Nephron progenitor cell (in vitro differentiated cells): ENCODE results near the gene TNFRSF14.

Experiments used
- DNase-seq: peaks from one replicate; pipeline ENCODE4 v3.0.0; 2021
- H3K27ac Mint-ChIP-seq: 2 replicates; pipeline ENCODE4 v1.8.0; 2021; ENCODE audit warnings: mild to moderate bottlenecking, moderate library complexity, mixed read lengths
- H3K27me3 Mint-ChIP-seq: 2 replicates; pipeline ENCODE4 v1.8.0; 2021; ENCODE audit warnings: mild to moderate bottlenecking, low read depth, mixed read lengths; ENCODE audit not compliant: poor library complexity
- H3K36me3 Mint-ChIP-seq: 2 replicates; pipeline ENCODE4 v1.8.0; 2021; ENCODE audit warnings: low read depth, mixed read lengths
- H3K4me1 Mint-ChIP-seq: 2 replicates; pipeline ENCODE4 v1.8.0; 2021; ENCODE audit warnings: mixed read lengths
- H3K4me3 Mint-ChIP-seq: 2 replicates; pipeline ENCODE4 v1.8.0; 2021; ENCODE audit warnings: mild to moderate bottlenecking, moderate library complexity, mixed read lengths
- H3K9me3 Mint-ChIP-seq: 2 replicates; pipeline ENCODE4 v1.8.0; 2021; ENCODE audit warnings: mild to moderate bottlenecking, moderate library complexity, mixed read lengths
- CTCF ChIP-seq: fragments of 200-600 bp; sonication (generic); IDR thresholded peaks from 2 replicates; pipeline ENCODE4 v1.5.0; 2021; ENCODE audit warnings: antibody characterized with exemption

Gene TNFRSF14

GRCh38 chr1:2543543-2544092, 12.6 kb upstream of the TNFRSF14 start:
- DNase-seq, result peak; percentile 56
- H3K36me3 Mint-ChIP-seq, result no peaks in the 10 kb centered on the region
- H3K9me3 Mint-ChIP-seq, result no peaks in the 10 kb centered on the region
- no peak for TF ChIP-seq CTCF
- H3K4me1 Mint-ChIP-seq, result peaks cover 20% of the 10 kb centered on the region
- H3K27ac Mint-ChIP-seq, result no peak overlapping the region
- no peak overlapping the region for H3K4me3 Mint-ChIP-seq
- H3K27me3 Mint-ChIP-seq, result peaks cover 7% of the 10 kb centered on the region

GRCh38 chr1:2544093-2544874, 11.9 kb upstream of the TNFRSF14 start:
- Mint-ChIP-seq H3K27ac (no peak overlapping the region), H3K9me3 (no peaks in the 10 kb centered on the region), H3K4me3 (no peak overlapping the region), H3K4me1 (peaks cover 23% of the 10 kb centered on the region), H3K36me3 (no peaks in the 10 kb centered on the region), H3K27me3 (peaks cover under 1% of the 10 kb centered on the region)
- no peak for DNase-seq
- no peak for TF ChIP-seq CTCF

- no peaks in the 10 kb centered on the region for H3K36me3 Mint-ChIP-seq
- H3K9me3 Mint-ChIP-seq, result no peaks in the 10 kb centered on the region
- no peak overlapping the region for H3K4me3 Mint-ChIP-seq
- peaks cover 31% of the 10 kb centered on the region for H3K4me1 Mint-ChIP-seq
- TF ChIP-seq CTCF, result no peak
- H3K27ac Mint-ChIP-seq, result no peak overlapping the region
- DNase-seq, result no peak
- no peaks in the 10 kb centered on the region for H3K27me3 Mint-ChIP-seq
Observed at GRCh38 chr1:2544875-2545640, 11.1 kb upstream of the TNFRSF14 start.

- Mint-ChIP-seq H3K4me1 (peaks cover 37% of the 10 kb centered on the region), H3K27me3 (no peaks in the 10 kb centered on the region), H3K4me3 (no peak overlapping the region), H3K36me3 (no peaks in the 10 kb centered on the region), H3K27ac (no peak overlapping the region), H3K9me3 (no peaks in the 10 kb centered on the region)
- peak; percentile 93 for DNase-seq
- no peak for TF ChIP-seq CTCF
Observed at GRCh38 chr1:2545754-2546514, 10.2 kb upstream of the TNFRSF14 start.

GRCh38 chr1:2546515-2547209, 9.5 kb upstream of the TNFRSF14 start:
- TF ChIP-seq CTCF, result no peak
- no peaks in the 10 kb centered on the region for H3K36me3 Mint-ChIP-seq
- DNase-seq, result peak; percentile 64
- no peak overlapping the region for H3K27ac Mint-ChIP-seq
- peaks cover 44% of the 10 kb centered on the region for H3K4me1 Mint-ChIP-seq
- H3K9me3 Mint-ChIP-seq, result no peaks in the 10 kb centered on the region
- peak overlapping the region; percentile 71 for H3K4me3 Mint-ChIP-seq
- no peaks in the 10 kb centered on the region for H3K27me3 Mint-ChIP-seq
